Parathyroid adenoma (tissue), 2 donors: Measurements from ENCODE around the gene SHF.

Experiments
- H2AFZ ChIP-seq: fragments of 300-600 bp; sonication (generic); one replicate; pipeline ENCODE4 v1.7.0; 2017; ENCODE audit warnings: antibody characterized with exemption, mild to moderate bottlenecking
- H3K27ac ChIP-seq: fragments of 300-600 bp; sonication (generic); one replicate; pipeline ENCODE4 v1.7.0; 2017
- H3K27me3 ChIP-seq: fragments of 300-600 bp; sonication (generic); one replicate; pipeline ENCODE4 v1.7.0; 2017; ENCODE audit warnings: low read length; ENCODE audit not compliant: control insufficient read depth, insufficient read depth
- H3K36me3 ChIP-seq: fragments of 300-600 bp; sonication (generic); one replicate; pipeline ENCODE4 v1.7.0; 2017; ENCODE audit warnings: low read length; ENCODE audit not compliant: control insufficient read depth, insufficient read depth
- H3K4me1 ChIP-seq: fragments of 300-600 bp; sonication (generic); one replicate; pipeline ENCODE4 v1.7.0; 2017; ENCODE audit warnings: control low read depth
- H3K4me2 ChIP-seq: fragments of 300-600 bp; sonication (generic); one replicate; pipeline ENCODE4 v1.7.0; 2017; ENCODE audit warnings: low read length
- H3K4me3 ChIP-seq: fragments of 300-600 bp; sonication (generic); one replicate; pipeline ENCODE4 v1.7.0; 2017; ENCODE audit warnings: low read depth, low read length
- H3K79me2 ChIP-seq: fragments of 300-600 bp; sonication (generic); one replicate; pipeline ENCODE4 v1.7.0; 2017; ENCODE audit warnings: control low read depth
- H3K9ac ChIP-seq: fragments of 300-600 bp; sonication (generic); one replicate; pipeline ENCODE4 v1.7.0; 2017; ENCODE audit warnings: mild to moderate bottlenecking
- H3K9me3 ChIP-seq: fragments of 300-600 bp; sonication (generic); one replicate; pipeline ENCODE4 v1.7.0; 2017; ENCODE audit warnings: low read length; ENCODE audit not compliant: control insufficient read depth
- CTCF ChIP-seq: fragments of 300-600 bp; sonication (generic); IDR thresholded peaks from one replicate; pipeline ENCODE4 v1.7.0; 2017; ENCODE audit warnings: antibody characterized with exemption, mild to moderate bottlenecking
- donor health status: primary hyperparathyroidism.

Gene SHF

GRCh38 chr15:45150997-45151396 lies 36.8 kb downstream of the SHF start:
- Histone ChIP-seq H3K36me3 (no peaks in the 10 kb centered on the region), H3K79me2 (no peaks in the 10 kb centered on the region), H2AFZ (no peak overlapping the region), H3K4me2 (no peak overlapping the region), H3K4me3 (no peak overlapping the region), H3K9me3 (no peaks in the 10 kb centered on the region), H3K27ac (no peak overlapping the region), H3K4me1 (no peaks in the 10 kb centered on the region), H3K27me3 (no peaks in the 10 kb centered on the region), H3K9ac (no peak overlapping the region)
- no peak for TF ChIP-seq CTCF

GRCh38 chr15:45150481-45150880 lies 37.3 kb downstream of the SHF start:
- Histone ChIP-seq H3K27me3 (no peaks in the 10 kb centered on the region), H3K4me3 (no peak overlapping the region), H3K79me2 (no peaks in the 10 kb centered on the region), H3K9me3 (no peaks in the 10 kb centered on the region), H2AFZ (no peak overlapping the region), H3K4me2 (no peak overlapping the region), H3K4me1 (no peaks in the 10 kb centered on the region), H3K36me3 (no peaks in the 10 kb centered on the region), H3K27ac (no peak overlapping the region), H3K9ac (no peak overlapping the region)
- no peak for TF ChIP-seq CTCF

DNA sequence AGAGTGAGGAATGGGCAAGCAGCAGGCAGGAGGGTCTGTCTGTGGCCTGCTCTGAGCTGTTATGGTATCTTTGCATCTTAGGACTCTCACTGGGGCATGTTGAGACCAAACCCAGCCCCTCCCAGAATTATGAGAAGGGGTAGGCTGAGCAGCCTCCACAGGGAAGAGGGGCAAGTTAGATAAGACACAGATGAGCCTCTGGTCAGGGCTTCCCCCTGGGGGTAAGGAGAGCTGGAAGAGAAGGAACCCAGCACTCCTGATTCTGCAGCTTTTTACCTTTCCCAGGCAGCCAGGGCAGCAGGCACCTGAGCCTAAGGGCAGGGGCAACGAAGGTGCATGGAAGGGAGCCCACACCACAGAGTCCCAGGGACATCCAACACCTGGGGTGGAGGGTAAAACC lies 38.7 kb downstream of the SHF start:
- Histone ChIP-seq H3K36me3 (no peaks in the 10 kb centered on the region), H3K79me2 (no peaks in the 10 kb centered on the region)
- no peak for TF ChIP-seq CTCF

DNA sequence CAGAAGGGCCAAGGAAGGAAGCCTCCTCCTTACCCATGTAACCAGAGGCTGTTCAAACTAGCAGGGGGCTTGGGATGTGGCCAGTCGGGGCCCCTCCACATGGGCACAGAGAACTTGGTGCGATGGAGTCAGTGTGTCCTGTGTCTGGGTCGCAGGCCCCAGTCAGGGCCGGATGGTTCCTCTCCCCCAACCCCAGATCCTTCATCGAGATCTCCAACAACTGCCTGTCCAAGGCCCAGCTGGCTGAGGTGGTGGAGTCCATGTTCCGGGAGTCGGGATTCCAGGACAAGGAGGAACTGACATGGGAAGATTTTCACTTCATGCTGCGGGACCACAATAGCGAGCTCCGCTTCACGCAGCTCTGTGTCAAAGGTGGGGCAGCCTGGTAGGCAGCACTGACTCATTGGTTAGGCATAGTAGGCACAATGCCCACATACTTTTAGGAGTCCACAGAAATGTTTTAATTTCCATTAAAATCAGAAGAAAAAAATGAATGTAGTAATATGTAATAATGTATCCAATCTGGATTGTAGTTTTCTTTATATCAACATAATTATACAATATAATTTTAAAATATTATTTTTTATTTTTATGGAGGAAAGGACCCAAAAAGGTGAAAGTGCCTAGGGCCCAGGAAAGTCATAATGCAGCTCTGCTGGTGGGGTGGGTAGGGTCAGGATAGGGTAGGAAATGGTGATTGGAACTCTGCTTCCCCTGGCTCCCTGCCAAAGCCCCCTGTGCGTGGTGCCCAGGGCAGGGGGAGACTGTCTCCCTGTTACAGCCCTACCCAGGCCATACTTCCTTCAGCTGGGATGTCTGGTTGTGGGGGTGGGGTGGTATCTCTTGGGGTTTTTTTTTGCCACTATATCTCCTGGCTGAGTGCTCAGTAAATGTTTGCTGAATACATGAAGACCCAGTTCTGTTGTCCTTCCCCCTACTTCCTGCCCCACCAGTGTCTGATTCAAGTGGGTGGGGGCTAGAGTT lies 39.4 kb downstream of the SHF start:
- no peak overlapping the region for H3K9ac ChIP-seq
- H3K4me3 ChIP-seq = no peak overlapping the region
- H3K4me1 ChIP-seq = no peaks in the 10 kb centered on the region
- H3K9me3 ChIP-seq = no peaks in the 10 kb centered on the region
- TF ChIP-seq CTCF = no peak
- H3K27me3 ChIP-seq = no peaks in the 10 kb centered on the region
- H3K79me2 ChIP-seq = no peaks in the 10 kb centered on the region
- H2AFZ ChIP-seq = no peak overlapping the region
- no peaks in the 10 kb centered on the region for H3K36me3 ChIP-seq
- no peak overlapping the region for H3K4me2 ChIP-seq
- no peak overlapping the region for H3K27ac ChIP-seq

More for the DNA sequence above, 38.7 kb downstream of the SHF start:
- Histone ChIP-seq H3K4me3 (no peak overlapping the region), H3K4me1 (no peaks in the 10 kb centered on the region), H2AFZ (no peak overlapping the region), H3K4me2 (no peak overlapping the region), H3K27me3 (no peaks in the 10 kb centered on the region), H3K27ac (no peak overlapping the region), H3K9ac (no peak overlapping the region), H3K9me3 (no peaks in the 10 kb centered on the region)
